ENCODE data around the gene SLC24A4.

- no peak for TF ChIP-seq CTCF (IDR thresholded peaks at IDR 0.05)
- TF ChIP-seq POLR2A (IDR thresholded peaks at IDR 0.05), result no peak
Measured at GRCh38 chr14:92544051-92544720, 221.2 kb downstream of the SLC24A4 start.

Data from uterus (tissue), 2 donors.